ENCODE results near the gene TAF11L13. TPM values are rescaled to one million over a fixed set of nuclear protein-coding genes. Genes with fewer than 3 reads are reported as not detected.

TAF11L13 gene
- total RNA-seq (2022; extraction: Qiagen RNA extraction; ENCODE audit: low read depth) = not detected in 5 replicates

DNA sequence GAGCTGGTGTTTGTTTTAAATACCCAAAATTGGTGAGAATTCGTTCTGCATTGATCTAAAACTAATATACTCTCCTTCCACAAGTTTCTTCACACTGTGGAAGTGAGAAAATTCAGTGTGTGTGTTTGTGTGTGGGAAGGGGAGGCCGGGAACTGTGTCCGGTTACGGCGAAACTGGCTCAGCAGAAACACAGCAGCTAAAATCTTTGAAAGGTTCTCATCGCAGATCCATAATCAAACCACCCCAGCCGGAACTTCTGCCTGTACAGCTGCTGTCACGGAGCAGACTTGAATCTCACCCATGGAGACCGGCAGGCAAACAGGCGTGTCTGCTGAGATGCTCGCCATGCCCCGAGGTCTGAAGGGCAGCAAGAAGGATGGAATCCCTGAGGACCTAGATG is at the start of gene TAF11L13:
Gene TAF11L13, plus strand, starts transcription at position 301 of the 400 bp plus-strand sequence.

DNA sequence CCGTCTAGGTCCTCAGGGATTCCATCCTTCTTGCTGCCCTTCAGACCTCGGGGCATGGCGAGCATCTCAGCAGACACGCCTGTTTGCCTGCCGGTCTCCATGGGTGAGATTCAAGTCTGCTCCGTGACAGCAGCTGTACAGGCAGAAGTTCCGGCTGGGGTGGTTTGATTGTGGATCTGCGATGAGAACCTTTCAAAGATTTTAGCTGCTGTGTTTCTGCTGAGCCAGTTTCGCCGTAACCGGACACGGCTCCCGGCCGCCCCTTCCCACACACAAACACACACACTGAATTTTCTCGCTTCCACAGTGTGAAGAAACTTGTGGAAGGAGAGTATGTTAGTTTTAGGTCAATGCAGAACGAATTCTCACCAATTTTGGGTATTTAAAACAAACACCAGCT is 46.2 kb upstream of the TAF11L13 start, which contains the start of gene TAF11L7:
Gene TAF11L7, minus strand, starts transcription at position 101 of the 400 bp plus-strand sequence.

DNA sequence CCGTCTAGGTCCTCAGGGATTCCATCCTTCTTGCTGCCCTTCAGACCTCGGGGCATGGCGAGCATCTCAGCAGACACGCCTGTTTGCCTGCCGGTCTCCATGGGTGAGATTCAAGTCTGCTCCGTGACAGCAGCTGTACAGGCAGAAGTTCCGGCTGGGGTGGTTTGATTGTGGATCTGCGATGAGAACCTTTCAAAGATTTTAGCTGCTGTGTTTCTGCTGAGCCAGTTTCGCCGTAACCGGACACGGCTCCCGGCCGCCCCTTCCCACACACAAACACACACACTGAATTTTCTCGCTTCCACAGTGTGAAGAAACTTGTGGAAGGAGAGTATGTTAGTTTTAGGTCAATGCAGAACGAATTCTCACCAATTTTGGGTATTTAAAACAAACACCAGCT is 41.0 kb upstream of the TAF11L13 start, which contains the start of gene TAF11L8:
Gene TAF11L8, minus strand, starts transcription at position 101 of the 400 bp plus-strand sequence.

DNA sequence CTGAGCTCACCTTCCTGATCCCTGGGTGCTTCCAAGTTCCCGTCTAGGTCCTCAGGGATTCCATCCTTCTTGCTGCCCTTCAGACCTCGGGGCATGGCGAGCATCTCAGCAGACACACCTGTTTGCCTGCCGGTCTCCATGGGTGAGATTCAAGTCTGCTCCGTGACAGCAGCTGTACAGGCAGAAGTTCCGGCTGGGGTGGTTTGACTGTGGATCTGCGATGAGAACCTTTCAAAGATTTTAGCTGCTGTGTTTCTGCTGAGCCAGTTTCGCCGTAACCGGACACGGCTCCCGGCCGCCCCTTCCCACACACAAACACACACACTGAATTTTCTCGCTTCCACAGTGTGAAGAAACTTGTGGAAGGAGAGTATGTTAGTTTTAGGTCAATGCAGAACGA is 37.6 kb upstream of the TAF11L13 start, which contains the start of gene TAF11L9:
Gene TAF11L9, minus strand, starts transcription at position 140 of the 400 bp plus-strand sequence.

DNA sequence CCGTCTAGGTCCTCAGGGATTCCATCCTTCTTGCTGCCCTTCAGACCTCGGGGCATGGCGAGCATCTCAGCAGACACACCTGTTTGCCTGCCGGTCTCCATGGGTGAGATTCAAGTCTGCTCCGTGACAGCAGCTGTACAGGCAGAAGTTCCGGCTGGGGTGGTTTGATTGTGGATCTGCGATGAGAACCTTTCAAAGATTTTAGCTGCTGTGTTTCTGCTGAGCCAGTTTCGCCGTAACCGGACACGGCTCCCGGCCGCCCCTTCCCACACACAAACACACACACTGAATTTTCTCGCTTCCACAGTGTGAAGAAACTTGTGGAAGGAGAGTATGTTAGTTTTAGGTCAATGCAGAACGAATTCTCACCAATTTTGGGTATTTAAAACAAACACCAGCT is 34.2 kb upstream of the TAF11L13 start, which contains the start of gene TAF11L10:
Gene TAF11L10, minus strand, starts transcription at position 101 of the 400 bp plus-strand sequence.

DNA sequence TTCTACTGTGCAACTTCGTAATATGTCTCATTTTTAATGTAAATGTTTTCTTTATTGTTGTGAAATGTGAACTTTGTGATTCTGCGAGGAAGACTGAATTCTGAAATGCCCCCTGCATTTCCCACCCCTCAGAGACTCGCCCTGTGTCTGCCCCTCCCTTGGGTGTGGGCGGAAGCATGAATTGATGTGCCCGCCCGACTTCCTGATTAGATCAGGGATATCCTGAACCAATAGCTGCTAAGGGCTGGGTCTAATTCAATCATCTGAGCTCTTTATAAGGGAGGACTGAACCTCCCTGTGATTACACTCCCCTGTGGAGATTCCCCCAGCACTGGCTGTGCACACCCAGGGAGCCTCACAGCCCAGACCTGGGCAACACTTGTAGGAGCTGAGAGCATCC is 28.0 kb upstream of the TAF11L13 start, which contains the start of gene TAF11L11:
Gene TAF11L11, plus strand, starts transcription at position 304 of the 400 bp plus-strand sequence.

DNA sequence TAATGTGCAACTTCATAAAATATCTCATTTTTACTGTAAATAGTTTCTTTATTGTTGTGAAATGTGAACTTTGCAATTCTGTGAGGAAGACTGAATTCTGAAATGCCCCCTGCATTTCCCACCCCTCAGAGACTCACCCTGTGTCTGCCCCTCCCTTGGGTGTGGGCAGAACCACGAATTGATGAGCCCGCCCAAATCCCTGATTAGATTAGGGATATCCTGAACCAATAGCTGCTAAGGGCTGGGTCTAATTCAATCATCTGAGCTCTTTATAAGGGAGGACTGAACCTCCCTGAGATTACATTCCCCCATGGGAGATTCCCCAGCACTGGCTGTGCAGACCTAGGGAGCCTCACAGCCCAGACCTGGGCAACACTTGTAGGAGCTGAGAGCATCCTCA is 21.8 kb upstream of the TAF11L13 start, which contains the start of gene TAF11L12:
Gene TAF11L12, plus strand, starts transcription at position 301 of the 400 bp plus-strand sequence.

DNA sequence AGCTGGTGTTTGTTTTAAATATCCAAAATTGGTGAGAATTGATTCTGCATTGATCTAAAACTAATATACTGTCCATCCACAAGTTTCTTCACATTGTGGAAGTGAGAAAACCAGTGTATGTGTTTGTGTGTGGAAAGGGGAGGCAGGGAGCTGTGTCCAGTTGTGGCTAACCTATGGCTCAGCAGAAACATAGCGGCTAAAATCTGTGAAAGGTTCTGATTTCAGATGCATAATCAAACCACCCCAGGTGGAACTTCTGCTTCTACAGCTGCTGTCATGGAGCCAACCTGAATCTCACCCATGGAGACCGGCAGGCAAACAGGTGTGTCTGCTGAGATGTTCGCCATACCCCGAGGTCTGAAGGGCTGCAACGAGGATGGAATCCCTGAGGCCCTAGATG is 2.3 kb downstream of the TAF11L13 start, which contains the start of gene TAF11L14:
Gene TAF11L14, plus strand, starts transcription at position 301 of the 400 bp plus-strand sequence.

Other genes with a start within 250 kb of the TAF11L13 start
- gene TAF11L2, start 133.9 kb upstream of the TAF11L13 start, total RNA-seq (2022; extraction: Qiagen RNA extraction; ENCODE audit: low read depth) = not detected in 5 replicates
- gene TAF11L3, start 113.7 kb upstream of the TAF11L13 start, total RNA-seq (2022; extraction: Qiagen RNA extraction; ENCODE audit: low read depth) = not detected in 5 replicates
- gene TAF11L4, start 110.3 kb upstream of the TAF11L13 start, total RNA-seq (2022; extraction: Qiagen RNA extraction; ENCODE audit: low read depth) = not detected in 5 replicates
- gene TAF11L5, start 106.9 kb upstream of the TAF11L13 start, total RNA-seq (2022; extraction: Qiagen RNA extraction; ENCODE audit: low read depth) = not detected in 5 replicates
- not detected in 5 replicates for gene TAF11L6, start 103.4 kb upstream of the TAF11L13 start, total RNA-seq (2022; extraction: Qiagen RNA extraction; ENCODE audit: low read depth)
- gene TAF11L7, start 46.3 kb upstream of the TAF11L13 start, total RNA-seq (2022; extraction: Qiagen RNA extraction; ENCODE audit: low read depth) = not detected in 5 replicates
- gene TAF11L8, start 41.1 kb upstream of the TAF11L13 start, total RNA-seq (2022; extraction: Qiagen RNA extraction; ENCODE audit: low read depth) = not detected in 5 replicates
- gene TAF11L9, start 37.7 kb upstream of the TAF11L13 start, total RNA-seq (2022; extraction: Qiagen RNA extraction; ENCODE audit: low read depth) = not detected in 5 replicates
- not detected in 5 replicates for gene TAF11L10, start 34.3 kb upstream of the TAF11L13 start, total RNA-seq (2022; extraction: Qiagen RNA extraction; ENCODE audit: low read depth)
- 0.18 to 0.24 TPM in 2 of 5 replicates, not detected in the others for gene TAF11L11, start 27.9 kb upstream of the TAF11L13 start, total RNA-seq (2022; extraction: Qiagen RNA extraction; ENCODE audit: low read depth)
- 0.26 TPM in 1 of 5 replicates, not detected in the others for gene TAF11L12, start 21.7 kb upstream of the TAF11L13 start, total RNA-seq (2022; extraction: Qiagen RNA extraction; ENCODE audit: low read depth)
- not detected in 5 replicates for gene TAF11L14, start 2.4 kb downstream of the TAF11L13 start, total RNA-seq (2022; extraction: Qiagen RNA extraction; ENCODE audit: low read depth)